Jurkat, Clone E6-1 (cell line): ENCODE data around the gene MKS1.

ENCODE experiments used
- DNase-seq: peaks from one replicate; pipeline ENCODE4 v3.0.0-alpha.2; 2011; ENCODE audit warnings: low read depth, low spot score
- H3K4me3 ChIP-seq: 2 replicates; pipeline ENCODE4 v1.5.1; 2011; ENCODE audit warnings: mild to moderate bottlenecking, low read length, control low read depth, moderate library complexity

Gene MKS1

DNA sequence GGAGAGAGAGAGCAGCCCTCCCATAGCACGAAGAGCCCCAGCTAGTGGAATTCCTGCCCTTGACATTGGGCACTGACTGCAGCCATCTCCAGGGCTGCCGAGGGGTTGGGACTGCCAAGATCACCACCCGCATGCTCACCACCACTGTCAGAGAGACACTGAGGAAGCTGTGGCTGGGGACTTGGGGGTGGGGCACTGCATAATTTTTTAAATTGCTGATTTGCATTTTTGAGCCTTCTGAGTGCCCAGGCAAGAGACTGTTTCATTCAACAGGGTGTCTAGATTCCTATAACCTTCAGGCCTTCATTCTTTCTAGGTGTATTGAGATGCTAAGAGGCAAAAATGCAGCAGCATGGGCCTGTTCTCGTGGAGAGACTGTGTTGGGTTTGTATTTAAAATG lies 35.5 kb downstream of the MKS1 start:
- DNase-seq: no peak
- H3K4me3 ChIP-seq: no peak overlapping the region

DNA sequence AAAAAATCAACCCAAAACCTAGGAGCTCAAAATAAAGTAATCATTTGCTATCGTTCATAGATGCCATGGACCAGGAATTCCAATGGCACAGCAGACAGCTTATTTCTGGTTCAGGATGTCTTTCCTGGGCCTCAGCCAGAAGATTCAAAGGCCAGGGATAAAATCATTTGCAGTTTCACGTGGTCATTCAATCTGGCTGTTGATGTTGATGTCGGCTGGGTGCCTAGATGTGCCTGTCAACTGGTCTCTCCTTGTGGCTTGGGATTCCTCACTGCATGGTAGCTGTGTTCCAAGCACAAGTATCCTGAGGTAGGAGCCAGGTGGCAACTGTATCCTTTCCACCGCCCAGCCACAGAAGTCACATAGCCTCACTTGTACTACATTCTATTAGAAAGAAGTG lies 37.3 kb downstream of the MKS1 start:
- H3K4me3 ChIP-seq: no peak overlapping the region
- DNase-seq: no peak

DNA sequence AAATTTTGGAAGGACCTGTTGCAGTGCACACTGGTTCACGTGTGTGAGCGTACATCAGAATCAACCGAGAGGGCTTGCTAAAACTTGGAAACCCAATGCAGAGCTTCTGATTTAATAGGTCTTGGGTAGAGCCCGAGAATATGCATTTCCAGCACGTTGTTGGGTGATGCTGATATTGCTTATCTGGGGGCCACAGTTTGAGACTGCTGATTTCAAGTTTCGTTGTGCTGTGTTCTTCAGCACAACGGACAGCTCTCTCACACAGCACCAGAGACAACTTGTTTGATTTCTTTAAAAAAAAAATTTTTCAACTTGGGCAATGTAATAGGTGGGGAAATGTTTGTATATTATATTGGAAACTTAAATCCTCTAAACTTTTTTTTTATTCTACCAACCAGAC lies 42.9 kb downstream of the MKS1 start:
- no peak overlapping the region for H3K4me3 ChIP-seq
- peak; percentile 39 for DNase-seq

DNA sequence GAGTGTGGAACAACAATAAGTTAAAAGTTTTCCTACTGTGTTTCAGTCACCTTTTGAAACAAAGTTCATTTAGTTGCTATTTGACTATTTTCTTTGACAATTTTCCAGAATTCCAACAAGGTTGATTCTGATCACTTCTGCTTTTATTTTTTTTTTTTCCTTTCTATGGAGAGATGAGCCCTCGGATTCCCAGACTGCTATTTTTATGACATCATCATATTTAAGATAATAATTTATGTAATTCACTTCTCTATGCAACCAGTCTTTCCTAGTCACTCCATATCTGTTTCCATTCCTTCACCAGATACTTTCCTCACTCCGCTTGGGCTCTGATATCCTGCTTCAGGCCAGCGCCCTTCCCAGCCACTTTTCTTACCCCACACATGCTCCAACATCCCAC lies 44.2 kb downstream of the MKS1 start:
- no peak for DNase-seq
- H3K4me3 ChIP-seq: no peak overlapping the region

- peak; percentile 65 for DNase-seq
- H3K4me3 ChIP-seq: no peak overlapping the region
Measured at GRCh38 chr17:58172369-58173071, 46.5 kb downstream of the MKS1 start.

- H3K4me3 ChIP-seq: no peak overlapping the region
- no peak for DNase-seq
Measured at GRCh38 chr17:58170622-58171021, 48.4 kb downstream of the MKS1 start.

DNA sequence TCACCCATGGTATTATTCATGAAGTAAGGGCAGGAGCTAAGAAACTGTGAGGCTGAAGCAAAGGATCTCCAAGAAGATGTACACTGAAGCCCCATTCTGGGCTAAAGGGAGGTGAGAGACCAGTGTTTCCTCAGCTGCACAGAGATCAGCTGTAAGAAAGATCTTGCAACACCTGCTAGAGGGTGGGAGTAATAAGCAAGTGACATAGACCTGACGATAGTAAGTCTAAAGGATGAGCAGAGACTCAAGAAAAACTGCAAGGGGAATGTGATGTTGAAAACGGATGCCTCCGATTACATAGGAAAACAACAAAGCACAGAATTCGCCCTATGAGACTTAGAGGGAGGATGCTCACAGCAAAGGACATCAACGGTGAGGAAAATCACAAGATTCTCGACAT lies 52.4 kb downstream of the MKS1 start, which contains the start of gene OR4D2:
Gene OR4D2, plus strand, starts transcription at position 301 of the 400 bp plus-strand sequence. CDS start 2,674 bp downstream, outside the sequence.
- no peak within 1 kb of the TSS for H3K4me3 ChIP-seq
- no peak for DNase-seq

DNA sequence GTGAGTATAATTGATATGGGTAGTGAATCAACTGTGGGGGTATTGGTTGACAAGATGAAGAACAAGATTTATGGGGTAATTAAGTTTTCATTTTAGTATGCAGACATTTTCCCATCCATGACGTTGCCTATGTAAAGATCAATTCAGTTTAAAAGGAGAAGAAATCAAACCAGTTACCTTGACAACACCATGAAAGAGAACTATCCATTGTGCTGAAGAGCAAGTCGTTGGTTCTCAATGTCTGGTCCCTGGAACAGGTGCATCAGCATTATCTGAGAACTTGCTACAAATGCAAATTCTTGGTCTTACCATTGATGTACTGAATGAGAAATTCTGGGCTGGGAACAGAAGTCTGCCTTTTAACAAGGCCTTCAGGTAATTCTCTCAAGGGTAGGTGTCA lies 53.1 kb downstream of the MKS1 start:
- no peak overlapping the region for H3K4me3 ChIP-seq
- DNase-seq: peak; percentile 44

DNA sequence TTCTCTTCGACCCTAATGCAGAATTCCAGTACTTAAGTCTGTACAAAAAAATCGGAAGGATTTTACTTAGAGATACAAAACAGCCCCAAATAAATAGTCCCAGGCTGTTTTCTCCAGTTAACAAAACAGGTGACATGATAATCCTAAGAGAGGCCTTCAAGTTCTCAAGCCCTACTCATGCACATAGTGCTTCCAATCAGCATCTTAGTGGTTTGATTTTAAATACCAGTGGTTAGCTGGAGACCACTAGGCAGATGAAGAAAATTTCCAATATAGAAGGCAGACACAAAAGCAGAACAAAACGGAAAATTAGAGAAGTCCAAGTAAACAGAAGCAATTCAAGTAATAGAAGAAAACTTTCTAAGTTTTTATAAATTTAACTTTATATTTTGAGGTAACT lies 57.5 kb downstream of the MKS1 start:
- DNase-seq: no peak
- no peak overlapping the region for H3K4me3 ChIP-seq

- no peak overlapping the region for H3K4me3 ChIP-seq
- DNase-seq: no peak
Measured at GRCh38 chr17:58158181-58158580, 60.9 kb downstream of the MKS1 start.

DNA sequence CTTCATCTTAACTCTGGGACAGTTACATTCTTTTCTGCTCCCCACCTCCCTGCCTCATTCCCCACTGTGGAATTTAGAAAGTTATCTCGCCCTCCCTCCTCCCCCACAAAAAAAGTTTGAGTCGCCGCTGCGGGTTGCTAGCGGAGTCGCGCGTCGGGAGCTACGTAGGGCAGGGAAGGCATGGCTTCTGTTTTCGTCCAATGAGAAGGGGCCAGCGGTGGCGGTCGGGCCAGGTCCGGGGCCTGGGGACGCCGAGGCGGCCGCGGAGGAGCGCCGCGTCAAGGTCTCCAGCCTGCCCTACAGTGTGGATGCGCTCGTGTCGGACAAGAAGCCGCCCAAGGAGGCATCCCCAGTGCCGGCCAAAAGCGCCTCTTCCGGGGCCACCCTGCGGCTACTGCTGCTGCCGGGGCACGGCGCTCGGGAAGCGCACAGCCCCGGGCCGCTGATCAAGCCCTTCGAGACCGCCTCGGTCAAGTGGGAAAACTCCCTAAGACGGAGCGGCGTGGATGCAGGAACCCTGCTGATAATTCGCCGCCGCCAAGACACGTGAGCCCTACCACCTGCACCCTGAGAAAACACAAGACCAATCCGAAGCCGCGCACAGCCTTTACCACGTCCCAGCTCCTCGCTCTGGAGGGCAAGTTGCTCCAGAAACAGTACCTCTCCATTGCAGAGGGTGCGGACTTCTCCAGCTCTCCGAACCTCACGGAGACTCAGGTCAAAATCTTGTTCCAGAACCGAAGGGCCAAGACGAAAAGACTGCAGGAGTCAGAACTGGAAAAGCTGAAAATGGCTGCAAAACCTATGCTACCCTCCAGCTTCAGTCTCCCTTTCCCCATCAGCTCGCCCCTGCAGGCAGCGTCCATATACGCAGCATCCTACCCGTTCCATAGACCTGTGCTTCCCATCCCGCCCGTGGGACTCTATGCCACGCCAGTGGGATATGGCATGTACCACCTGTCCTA lies 61.9 kb downstream of the MKS1 start:
- H3K4me3 ChIP-seq: no peak overlapping the region
- DNase-seq: no peak
